ENCODE results near the gene CMPK2.
"Not testable (repeated sequence)": the region's sequence is repeated elsewhere in the genome, so short reads cannot be mapped to it uniquely, and the experiment has no call there.

The CMPK2 gene

GRCh38 chr2:6881516-6881915, 15.8 kb upstream of the CMPK2 start:
- no peak overlapping the region for H3K4me3 ChIP-seq
- no peak overlapping the region for H3K27ac ChIP-seq

DNA sequence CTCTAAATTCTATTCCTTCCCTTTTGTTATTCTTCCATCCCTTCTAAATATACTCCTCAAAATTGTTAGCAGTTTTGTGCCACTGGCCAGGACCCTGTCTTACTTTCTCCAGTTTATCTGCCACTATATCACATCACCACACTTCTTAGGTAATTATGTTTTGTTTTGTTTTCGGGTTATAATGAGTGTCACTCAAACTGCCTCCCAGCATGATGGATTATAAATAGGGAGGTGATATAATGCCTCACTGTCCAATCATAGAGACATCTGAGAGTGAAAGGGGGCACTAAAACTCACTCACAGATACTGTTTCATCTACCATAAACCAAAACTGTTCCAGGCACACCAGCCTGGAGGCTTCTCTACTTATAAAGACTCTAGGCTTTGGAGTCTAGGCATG, 15.3 kb upstream of the CMPK2 start:
- Histone ChIP-seq H3K4me3 (no peak overlapping the region), H3K27ac (peak overlapping the region in 1 of 21 experiments; percentile 43)

DNA sequence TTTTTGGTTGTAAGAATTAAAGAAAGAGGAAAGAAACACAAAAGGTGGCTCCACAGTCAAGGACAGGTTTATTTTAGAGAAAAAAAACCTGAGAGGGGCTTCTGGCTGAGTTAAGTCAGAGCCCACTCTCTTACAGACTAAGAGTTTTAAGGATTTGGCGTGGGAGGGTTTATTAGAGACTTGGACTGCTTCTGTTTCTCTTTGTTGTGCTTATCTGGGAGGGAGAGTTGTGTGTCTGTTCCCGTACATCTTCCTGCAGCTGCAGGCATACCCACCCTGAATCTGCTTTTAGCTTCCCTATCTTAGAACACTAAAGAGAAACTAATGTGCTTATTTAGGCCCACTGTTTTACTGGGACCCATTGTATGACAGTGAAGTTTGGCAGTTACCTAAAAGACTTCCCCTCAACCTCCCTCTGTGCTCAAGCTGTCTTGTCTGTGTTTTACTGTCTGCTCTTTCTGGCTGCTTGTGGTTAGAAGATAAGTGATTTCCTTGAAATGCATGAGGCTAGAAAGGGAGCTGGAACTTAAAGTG, 14.6 kb upstream of the CMPK2 start:
- Histone ChIP-seq H3K4me3 (no peak overlapping the region), H3K27ac (peak overlapping the region in 1 of 21 experiments; percentile 43)

DNA sequence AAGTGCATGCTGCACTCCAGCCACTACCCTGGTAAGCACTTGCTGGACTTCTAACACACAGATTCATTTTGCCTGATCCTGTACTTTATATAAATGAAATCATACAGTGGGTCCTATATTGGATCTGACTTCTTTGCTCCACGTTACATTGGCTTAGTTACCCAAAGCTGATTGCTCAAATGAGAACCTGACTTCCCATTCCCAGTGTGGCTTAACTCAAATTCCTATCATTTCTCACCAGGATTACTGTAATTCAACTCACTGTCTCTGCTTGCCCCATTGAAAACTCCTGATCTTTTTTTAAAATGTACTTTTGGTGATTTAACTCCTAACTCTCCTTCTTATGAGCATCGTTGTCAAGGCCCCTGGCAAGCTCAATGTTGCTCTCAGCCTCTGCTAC, 13.3 kb upstream of the CMPK2 start:
- H3K4me3 ChIP-seq: no peak overlapping the region

GRCh38 chr2:6878549-6878948, 12.8 kb upstream of the CMPK2 start:
- no peak overlapping the region for H3K4me3 ChIP-seq
- H3K27ac ChIP-seq: peak overlapping the region in 2 of 21 experiments; percentile 74 to 78

More for the DNA sequence above, 13.3 kb upstream of the CMPK2 start:
- H3K27ac ChIP-seq: no peak overlapping the region

DNA sequence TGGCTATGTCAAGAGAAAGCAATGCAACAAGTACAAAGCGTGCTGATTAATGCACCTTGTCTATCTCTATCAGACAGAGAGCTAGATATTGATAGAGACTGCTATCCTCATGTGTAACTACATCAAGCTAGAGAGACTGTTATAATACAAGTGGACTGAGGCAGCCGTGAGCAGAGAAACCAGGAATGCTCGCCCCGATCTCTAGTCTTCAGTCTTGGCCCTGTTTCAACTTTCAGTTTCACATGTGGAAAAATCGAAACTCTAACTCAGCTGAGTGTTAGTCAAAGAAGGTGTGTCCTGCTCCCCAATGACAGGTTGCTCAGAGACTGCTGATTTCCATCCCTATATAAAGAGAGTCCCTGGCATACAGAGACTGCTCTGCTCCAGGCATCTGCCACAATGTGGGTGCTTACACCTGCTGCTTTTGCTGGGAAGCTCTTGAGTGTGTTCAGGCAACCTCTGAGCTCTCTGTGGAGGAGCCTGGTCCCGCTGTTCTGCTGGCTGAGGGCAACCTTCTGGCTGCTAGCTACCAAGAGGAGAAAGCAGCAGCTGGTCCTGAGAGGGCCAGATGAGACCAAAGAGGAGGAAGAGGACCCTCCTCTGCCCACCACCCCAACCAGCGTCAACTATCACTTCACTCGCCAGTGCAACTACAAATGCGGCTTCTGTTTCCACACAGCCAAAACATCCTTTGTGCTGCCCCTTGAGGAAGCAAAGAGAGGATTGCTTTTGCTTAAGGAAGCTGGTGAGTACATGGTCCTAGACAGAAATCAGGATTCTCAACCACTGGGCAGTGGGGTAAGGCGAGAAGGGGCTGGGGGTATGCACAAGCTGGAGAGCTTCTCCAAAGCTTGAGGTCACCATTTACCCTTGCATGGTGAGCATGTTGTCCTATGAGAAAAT, 11.9 kb upstream of the CMPK2 start, which contains the start of gene RSAD2:
Gene RSAD2, plus strand, starts transcription at position 376 of the 903 bp plus-strand sequence. Its CDS starts 24 bp downstream, at position 400.
- H3K27ac ChIP-seq: peak within 1 kb of the TSS in 12 of 21 experiments; percentile 11 to 78 (median 44)

DNA sequence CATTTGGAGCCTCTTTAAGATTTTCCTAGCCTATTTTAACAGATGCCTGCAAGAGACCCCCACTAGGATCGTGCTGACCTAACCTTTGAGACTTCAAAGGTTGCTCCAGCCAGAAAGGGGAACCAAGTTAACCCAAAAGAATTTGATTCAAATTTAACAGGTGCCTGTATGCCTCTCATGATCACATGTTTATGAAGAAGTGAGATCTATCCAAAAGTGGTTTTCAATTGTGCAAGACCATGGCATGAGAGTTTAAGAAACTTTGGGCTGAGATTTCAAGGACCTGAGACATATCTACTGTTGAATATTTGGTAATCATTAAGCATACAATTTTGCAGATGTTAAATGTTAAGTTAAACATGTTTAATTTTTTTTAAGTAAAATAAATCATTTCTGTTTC, 10.6 kb upstream of the CMPK2 start:
- H3K4me3 ChIP-seq: no peak overlapping the region
- no peak overlapping the region for H3K27ac ChIP-seq

More for the DNA sequence above, 11.9 kb upstream of the CMPK2 start, which contains the start of gene RSAD2:
- peak within 1 kb of the TSS; percentile 15 to 36 (median 28) for H3K4me3 ChIP-seq

DNA sequence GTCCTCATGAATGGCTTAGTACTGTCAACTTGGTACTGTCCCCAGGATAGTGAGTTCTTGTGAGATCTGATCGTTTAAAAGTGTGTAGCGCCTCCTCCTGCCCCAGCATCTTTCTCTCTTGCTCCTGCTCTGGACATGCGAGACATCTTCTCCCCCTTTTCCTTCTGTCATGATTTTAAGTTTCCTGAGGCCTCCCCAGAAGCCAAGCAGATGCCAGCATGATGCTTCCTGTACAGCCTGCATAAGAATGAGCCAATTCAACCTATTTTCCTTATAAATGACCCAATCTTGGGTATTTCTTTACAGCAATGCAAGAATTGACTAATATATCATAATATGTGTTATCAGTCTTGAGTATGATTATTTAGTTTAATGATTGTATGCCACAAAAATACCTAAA, 8.3 kb upstream of the CMPK2 start:
- Histone ChIP-seq H3K27ac (no peak overlapping the region), H3K4me3 (no peak overlapping the region)

DNA sequence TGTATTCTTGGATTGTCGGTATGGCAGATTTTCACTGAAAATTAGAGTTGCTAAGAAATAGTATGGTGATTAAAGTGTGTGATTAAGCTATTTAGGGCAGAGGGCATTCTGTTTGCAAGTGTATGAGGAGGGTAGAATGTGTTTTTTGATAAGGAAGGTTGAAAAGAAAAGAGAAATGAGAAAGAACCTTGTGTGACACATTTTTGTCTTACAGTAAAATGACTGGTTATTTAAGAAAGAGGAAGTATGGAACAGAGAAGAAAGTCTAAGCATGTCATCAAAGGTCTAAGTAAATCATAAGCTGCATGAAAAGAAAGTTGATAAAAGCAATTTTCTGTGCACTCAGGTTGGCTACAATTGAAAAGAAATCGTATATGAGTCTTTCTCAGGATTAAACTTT, 6.7 kb upstream of the CMPK2 start:
- no peak overlapping the region for H3K27ac ChIP-seq
- no peak overlapping the region for H3K4me3 ChIP-seq

- no peak overlapping the region for H3K4me3 ChIP-seq
- H3K27ac ChIP-seq: no peak overlapping the region
These were observed 1.3 kb upstream of the CMPK2 start for GRCh38 chr2:6866982-6867381.

DNA sequence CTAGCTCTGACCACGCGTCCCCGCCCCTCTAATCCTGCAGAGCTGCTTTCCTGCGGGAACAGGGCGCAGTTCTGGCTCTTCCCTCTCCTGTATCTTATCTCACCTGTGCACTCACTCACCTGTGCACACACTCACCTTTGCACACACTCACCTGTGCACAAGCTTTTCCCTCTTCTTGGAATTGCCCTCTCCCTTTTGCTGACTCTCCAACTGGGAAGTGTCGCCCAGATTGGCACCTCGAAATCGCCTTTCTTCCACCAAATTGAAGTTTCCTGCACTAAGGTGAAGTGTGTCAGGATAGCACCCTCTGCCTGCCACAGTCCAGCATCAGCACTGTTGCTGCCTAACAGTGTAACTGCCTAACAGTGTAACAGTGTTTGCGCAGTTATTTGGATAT, 566 bp upstream of the CMPK2 start:
- Histone ChIP-seq H3K27ac (peak overlapping the region in 19 of 21 experiments; percentile 32 to 96 (median 80)), H3K4me3 (peak overlapping the region; percentile 62 to 93 (median 74))

- peak overlapping the region; percentile 32 to 96 (median 79) for H3K27ac ChIP-seq
- H3K4me3 ChIP-seq: peak overlapping the region; percentile 62 to 93 (median 74)
These were observed 773 bp downstream of the CMPK2 start for GRCh38 chr2:6864923-6865345.

DNA sequence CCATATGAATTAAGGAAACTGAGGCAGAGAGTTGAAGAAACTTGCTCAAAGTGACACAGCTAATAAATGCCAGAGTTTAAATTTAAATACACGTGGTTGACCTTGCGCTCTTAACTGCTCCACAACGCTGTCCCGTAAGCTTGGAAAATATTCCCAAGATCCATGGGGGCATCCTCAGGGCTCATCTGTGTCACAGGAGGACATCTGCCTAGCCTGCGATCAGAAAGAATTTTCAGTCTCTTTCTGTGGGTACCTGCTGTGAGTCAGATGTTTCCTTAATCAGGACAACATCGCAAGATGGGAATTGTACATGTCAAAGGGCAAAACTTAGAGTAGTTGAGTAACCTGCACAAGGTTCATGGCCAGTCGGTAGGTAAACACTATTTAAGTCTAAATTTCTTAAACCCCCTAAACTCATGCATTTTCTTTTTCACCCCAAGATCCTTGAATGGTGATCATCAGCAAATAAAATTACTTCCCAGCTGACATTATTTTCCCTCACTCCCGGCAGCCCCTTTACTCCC, 1.4 kb downstream of the CMPK2 start:
- Histone ChIP-seq H3K27ac (peak overlapping the region in 4 of 21 experiments; percentile 80 to 96 (median 91)), H3K4me3 (peak overlapping the region in 3 of 7 experiments; percentile 64 to 93 (median 90))

- H3K27ac ChIP-seq: no peak overlapping the region
- H3K4me3 ChIP-seq: no peak overlapping the region
These were observed 1.9 kb downstream of the CMPK2 start for GRCh38 chr2:6863792-6864191.

DNA sequence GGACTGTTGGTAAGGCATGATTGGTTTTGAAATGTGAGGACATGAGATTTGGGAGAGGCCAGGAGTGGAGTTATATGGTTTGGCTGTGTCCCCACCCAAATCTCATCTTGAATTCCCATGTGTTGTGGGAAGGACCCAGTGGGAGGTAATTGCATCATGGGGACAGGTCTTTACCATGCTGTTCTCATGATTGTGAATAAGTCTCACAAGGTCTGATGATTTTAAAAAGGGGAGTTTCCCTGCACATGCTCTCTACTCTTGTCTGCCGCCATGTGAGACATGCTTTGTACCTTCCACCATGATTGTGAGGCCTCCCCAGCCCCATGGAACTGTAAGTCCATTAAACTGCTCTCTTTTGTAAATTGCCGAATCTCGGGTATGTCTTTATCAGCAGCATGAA, 5.4 kb downstream of the CMPK2 start:
- no peak overlapping the region for H3K27ac ChIP-seq

GRCh38 chr2:6858466-6859027, 7.2 kb downstream of the CMPK2 start:
- not testable (repeated sequence) for H3K27ac ChIP-seq, H3K4me3 ChIP-seq

More for the DNA sequence above, 5.4 kb downstream of the CMPK2 start:
- no peak overlapping the region for H3K4me3 ChIP-seq

DNA sequence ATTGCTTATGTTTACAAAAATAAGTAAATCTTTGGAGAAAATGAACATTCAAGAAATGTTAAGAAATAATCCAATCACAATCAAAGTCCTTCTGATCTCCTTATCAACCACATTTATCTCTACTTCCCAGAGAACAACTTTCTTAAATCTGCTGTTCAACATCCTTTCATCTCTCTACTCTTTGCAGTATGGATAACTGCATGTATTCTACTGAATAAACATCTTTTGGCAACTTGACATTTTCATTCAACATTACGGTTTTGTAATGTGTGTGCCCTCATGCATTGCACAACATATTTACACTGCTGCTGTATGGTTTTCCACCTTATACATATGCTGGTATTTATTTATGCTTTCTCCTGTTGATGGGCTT, 9.2 kb downstream of the CMPK2 start:
- no peak overlapping the region for H3K27ac ChIP-seq
- H3K4me3 ChIP-seq: no peak overlapping the region

DNA sequence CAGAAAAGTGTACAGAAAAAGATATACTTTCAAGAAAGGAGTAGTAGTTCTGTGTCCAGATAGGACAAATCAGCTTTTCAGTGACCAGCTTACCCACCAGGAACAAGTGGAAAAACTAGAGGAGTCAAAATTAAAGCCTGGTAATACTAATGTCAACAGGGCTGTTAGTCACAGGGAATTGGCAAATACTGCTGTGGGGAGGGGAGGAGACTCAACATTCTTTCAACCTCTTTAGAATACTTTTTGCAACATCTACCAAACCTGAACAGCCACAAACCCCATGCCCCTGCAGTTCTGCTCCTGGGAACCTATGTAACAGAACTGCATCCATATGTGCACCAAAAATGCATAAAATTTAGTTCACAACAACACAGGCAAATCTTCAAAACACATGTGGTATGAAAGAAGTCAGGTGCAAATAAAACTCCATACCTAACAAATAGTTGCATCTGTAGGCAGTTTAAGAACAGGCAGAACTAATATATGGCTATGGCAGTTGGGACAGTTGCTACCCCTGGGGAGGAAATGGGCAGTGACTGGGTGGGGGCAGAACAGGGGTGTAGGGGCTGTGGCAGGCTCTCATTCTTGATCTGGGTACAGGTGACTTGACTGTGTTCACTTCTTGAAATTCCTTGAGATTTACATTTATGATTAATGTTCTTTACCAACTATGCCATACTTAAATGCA, 9.7 kb downstream of the CMPK2 start:
- H3K27ac ChIP-seq: no peak overlapping the region
- H3K4me3 ChIP-seq: no peak overlapping the region

- no peak overlapping the region for H3K27ac ChIP-seq
- no peak overlapping the region for H3K4me3 ChIP-seq
These were observed 11.3 kb downstream of the CMPK2 start for GRCh38 chr2:6854416-6854815.

GRCh38 chr2:6852195-6852594, 13.5 kb downstream of the CMPK2 start:
- Histone ChIP-seq H3K27ac (no peak overlapping the region), H3K4me3 (no peak overlapping the region)
